Ascending aorta (tissue), 2 donors: ENCODE results near the gene TEKT2. TPM values are rescaled to one million over a fixed set of nuclear protein-coding genes. Genes with fewer than 3 reads are reported as not detected.
A peak's percentile ranks its signal among the peaks of the same experiment; 100 is the strongest.

Experiments used
- DNase-seq, 2 donors: peaks; one replicate each; pipeline ENCODE4 v3.0.0-alpha.2; 2019; ENCODE audit warnings: low spot score in 2 of 2
- H3K27ac ChIP-seq, 2 donors: fragments of 200-600 bp; sonication (generic); one replicate each; pipeline ENCODE4 v1.5.1; 2016 to 2017; ENCODE audit warnings: mild to moderate bottlenecking in 1 of 2
- H3K27me3 ChIP-seq: fragments of 200-600 bp; sonication (generic); one replicate; pipeline ENCODE4 v1.5.1; 2017
- H3K36me3 ChIP-seq, 2 donors: fragments of 200-600 bp; sonication (generic); one replicate each; pipeline ENCODE4 v1.5.1; 2016
- H3K4me1 ChIP-seq, 2 donors: fragments of 200-600 bp; sonication (generic); one replicate each; pipeline ENCODE4 v1.5.1; 2016 to 2017; ENCODE audit warnings: mild to moderate bottlenecking in 1 of 2
- H3K4me3 ChIP-seq, 2 donors: fragments of 200-600 bp; sonication (generic); one replicate each; pipeline ENCODE4 v1.5.1; 2016 to 2017; ENCODE audit warnings: mild to moderate bottlenecking in 1 of 2
- H3K9me3 ChIP-seq, 2 donors: fragments of 200-600 bp; sonication (generic); one replicate each; pipeline ENCODE4 v1.5.1; 2016
- CTCF ChIP-seq, 3 experiments: fragments of 200-600 bp in 2 of 3; fragments of 450-650 bp in 1 of 3; sonication (generic) in 2 of 3; IDR thresholded peaks; one replicate each; pipeline ENCODE4 v1.5.1; 2016 to 2019; ENCODE audit warnings: antibody characterized with exemption in 3 of 3, mild to moderate bottlenecking in 1 of 3, moderate library complexity in 1 of 3
- intact Hi-C: fragments of 100-400 bp; cut with DNase I; formaldehyde crosslinking; loops from one replicate; pipeline ENCODE4 v1.15.1; 2023
- total RNA-seq: library from RNA; depleted of rRNA; stranded (reverse); fragments of >200 nt; gene quantifications from one replicate; pipeline ENCODE4 v1.1.0, GENCODE V29; 2016

Gene TEKT2
- total RNA-seq, 1 donor from 2014 or later = not detected

DNA sequence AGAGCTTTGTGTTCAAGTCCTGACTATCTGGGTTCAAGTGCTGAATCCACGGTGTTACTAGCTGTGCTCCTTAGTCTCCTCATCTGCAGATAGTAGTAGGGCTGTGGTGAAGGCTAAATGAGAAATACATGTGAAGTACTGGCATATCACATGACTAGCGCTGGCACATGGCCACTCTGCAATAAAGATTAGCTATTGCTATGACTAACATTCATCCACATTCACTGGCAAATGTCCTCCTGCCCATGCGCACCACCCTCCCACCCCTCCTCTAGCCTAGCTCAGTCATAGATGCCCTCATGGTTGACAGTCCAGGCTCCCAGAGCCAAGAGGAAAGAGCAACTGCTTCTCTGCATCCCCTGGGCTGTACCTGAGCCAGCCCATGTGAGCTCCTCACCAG lies 49.6 kb downstream of the TEKT2 start:
- no peak for TF ChIP-seq CTCF (IDR thresholded peaks at IDR 0.05)
- peak in 1 of 2 donors; percentile 83 for DNase-seq
- Histone ChIP-seq H3K27me3 (no peaks in the 10 kb centered on the region), H3K27ac (peak overlapping the region; percentile 85 to 91), H3K36me3 (peaks cover 7 to 11% of the 10 kb centered on the region in 2 donors), H3K4me1 (peaks cover 8 to 28% of the 10 kb centered on the region in 2 donors), H3K9me3 (no peaks in the 10 kb centered on the region), H3K4me3 (no peak overlapping the region)
- intact Hi-C loops = loop anchor here (2.0 kb wide), 1 partner anchor 19 kb away; no protein-coding TSS in a partner anchor

DNA sequence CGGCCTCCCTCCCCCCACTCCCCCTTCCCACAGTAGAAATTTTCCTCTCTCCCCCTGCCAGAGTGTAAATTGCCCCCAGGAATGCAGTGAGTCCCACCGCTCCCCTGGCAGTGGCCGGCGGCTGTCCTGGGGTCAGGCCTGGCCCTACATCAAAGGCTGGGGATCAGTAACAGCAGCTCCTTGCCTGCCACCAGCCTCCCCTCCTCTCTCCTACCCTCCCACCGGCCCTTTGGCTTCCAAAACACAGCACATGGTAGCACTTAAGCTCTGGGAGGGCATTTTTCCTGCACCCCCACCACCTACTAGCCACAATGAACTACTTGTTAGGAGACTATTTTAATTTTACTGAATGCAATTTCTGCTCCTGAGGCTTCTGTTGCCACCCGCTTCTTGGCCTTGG lies 50.1 kb downstream of the TEKT2 start:
- peaks cover 9 to 11% of the 10 kb centered on the region in 2 donors for H3K36me3 ChIP-seq
- H3K4me3 ChIP-seq = no peak overlapping the region
- H3K4me1 ChIP-seq = peaks cover 8 to 28% of the 10 kb centered on the region in 2 donors
- TF ChIP-seq CTCF (IDR thresholded peaks at IDR 0.05) = no peak
- H3K9me3 ChIP-seq = no peaks in the 10 kb centered on the region
- H3K27ac ChIP-seq = peak overlapping the region; percentile 85 to 91
- intact Hi-C loops = loop anchor here (1.0 kb wide), 1 partner anchor 35 kb away; no protein-coding TSS in a partner anchor
- DNase-seq = no peak
- H3K27me3 ChIP-seq = no peaks in the 10 kb centered on the region

GRCh38 chr1:36134505-36135329 lies 50.8 kb downstream of the TEKT2 start:
- Histone ChIP-seq H3K9me3 (no peaks in the 10 kb centered on the region), H3K27me3 (no peaks in the 10 kb centered on the region), H3K4me1 (peaks cover 8 to 28% of the 10 kb centered on the region in 2 donors), H3K4me3 (no peak overlapping the region), H3K27ac (peak overlapping the region; percentile 85 to 91), H3K36me3 (peaks cover 13 to 16% of the 10 kb centered on the region in 2 donors)
- intact Hi-C loops = loop anchor here (1.0 kb wide), 1 partner anchor 35 kb away; no protein-coding TSS in a partner anchor
- DNase-seq = peak in 1 of 2 donors; percentile 81
- peak; percentile 75 to 85 (median 77) for TF ChIP-seq CTCF (IDR thresholded peaks at IDR 0.05)

- no peak for TF ChIP-seq CTCF (IDR thresholded peaks at IDR 0.05)
- no peaks in the 10 kb centered on the region for H3K9me3 ChIP-seq
- no peak overlapping the region for H3K4me3 ChIP-seq
- peak overlapping the region; percentile 85 to 91 for H3K27ac ChIP-seq
- H3K27me3 ChIP-seq = no peaks in the 10 kb centered on the region
- DNase-seq = no peak
- peaks cover 13 to 16% of the 10 kb centered on the region in 2 donors for H3K36me3 ChIP-seq
- peaks cover 8 to 31% of the 10 kb centered on the region in 2 donors for H3K4me1 ChIP-seq
- intact Hi-C loops = no loop called here
These were observed 51.4 kb downstream of the TEKT2 start for GRCh38 chr1:36135330-36135667.

DNA sequence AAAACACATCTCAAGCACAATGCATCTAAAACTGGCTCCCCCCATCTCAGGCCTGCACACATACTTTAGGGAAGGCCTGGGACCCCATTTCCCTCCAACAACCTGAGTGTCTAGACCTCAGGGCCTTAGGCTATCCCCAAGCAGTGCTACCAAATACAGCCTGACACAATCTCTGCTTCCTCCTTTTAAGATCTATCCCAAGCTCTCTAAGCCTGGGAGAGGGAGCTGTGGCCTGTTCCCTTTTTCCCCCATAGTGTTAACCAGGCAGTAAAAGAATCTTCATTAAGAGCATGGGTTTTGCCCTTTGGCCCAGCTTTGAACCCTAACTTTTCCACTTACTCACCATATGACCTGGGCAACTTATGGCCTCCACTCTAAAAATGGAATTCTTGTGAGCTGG lies 51.9 kb downstream of the TEKT2 start:
- Histone ChIP-seq H3K27ac (peak overlapping the region; percentile 85 to 91), H3K27me3 (no peaks in the 10 kb centered on the region), H3K9me3 (no peaks in the 10 kb centered on the region), H3K36me3 (peaks cover 13 to 16% of the 10 kb centered on the region in 2 donors), H3K4me1 (peaks cover 8 to 31% of the 10 kb centered on the region in 2 donors), H3K4me3 (no peak overlapping the region)
- no peak for DNase-seq
- intact Hi-C loops = no loop called here
- TF ChIP-seq CTCF (IDR thresholded peaks at IDR 0.05) = no peak
